Dedifferentiated amniotic fluid mesenchymal stem cell (primary cell): ENCODE data around the gene KLHL21.
"Not testable (repeated sequence)": the region's sequence is repeated elsewhere in the genome, so short reads cannot be mapped to it uniquely, and the experiment has no call there.

Source experiments
- DNase-seq: peaks from one replicate; pipeline ENCODE4 v3.0.0-alpha.2; 2016; ENCODE audit errors: extremely low spot score

The KLHL21 gene

DNA sequence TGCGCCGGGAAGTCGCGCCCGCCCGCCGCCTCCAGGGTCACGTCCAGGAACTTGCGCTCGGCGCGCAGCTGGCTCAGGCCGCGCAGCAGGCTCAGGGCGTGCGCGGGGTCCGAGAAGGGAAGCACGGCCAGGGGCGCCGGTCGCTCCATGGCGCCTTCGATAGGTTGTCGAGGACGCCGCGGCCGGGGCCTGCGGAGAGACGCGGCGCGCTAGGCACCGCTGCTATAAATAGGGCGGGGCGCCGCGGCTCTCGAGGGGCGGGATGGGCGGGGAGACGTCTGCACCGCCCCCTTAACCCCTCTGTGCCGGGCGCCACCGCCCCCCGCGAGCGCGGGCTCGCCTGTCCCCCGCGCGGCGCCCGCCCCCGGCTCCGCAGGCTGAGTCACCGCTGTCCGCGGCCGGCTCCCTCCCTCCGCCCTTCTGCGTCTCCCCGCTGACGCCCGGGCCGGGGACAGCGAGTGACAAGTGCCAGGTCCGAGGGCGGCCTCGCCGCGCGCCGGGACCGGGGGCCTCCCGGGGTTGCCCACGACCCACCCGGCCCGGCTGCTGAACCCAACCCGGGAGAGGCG, at the start of gene KLHL21:
Gene KLHL21, minus strand, starts transcription at position 201 of the 569 bp plus-strand sequence. Its CDS starts 52 bp downstream, at position 149.
- peak; percentile 69 for DNase-seq

GRCh38 chr1:6651909-6652308, 49.2 kb upstream of the KLHL21 start:
- no peak for DNase-seq

DNA sequence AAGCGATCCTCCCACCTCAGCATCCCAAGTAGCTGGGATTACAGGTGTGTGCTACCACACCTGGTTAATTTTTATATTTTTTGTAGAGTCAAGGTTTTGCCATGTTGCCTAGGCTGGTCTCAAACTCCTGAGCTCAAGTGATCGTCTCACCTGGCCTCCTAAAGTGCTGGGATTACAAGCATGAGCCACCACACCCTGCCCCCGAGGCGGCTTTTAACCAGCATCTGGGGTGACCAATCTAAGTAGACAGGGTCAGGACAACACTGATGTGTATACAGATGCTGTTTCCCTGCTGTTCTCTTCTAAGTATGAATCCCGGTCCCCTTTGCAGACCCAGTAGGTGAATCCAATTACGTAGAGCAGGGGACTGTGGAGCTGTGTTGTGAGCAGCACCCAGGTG, 45.9 kb upstream of the KLHL21 start:
- DNase-seq, result no peak

DNA sequence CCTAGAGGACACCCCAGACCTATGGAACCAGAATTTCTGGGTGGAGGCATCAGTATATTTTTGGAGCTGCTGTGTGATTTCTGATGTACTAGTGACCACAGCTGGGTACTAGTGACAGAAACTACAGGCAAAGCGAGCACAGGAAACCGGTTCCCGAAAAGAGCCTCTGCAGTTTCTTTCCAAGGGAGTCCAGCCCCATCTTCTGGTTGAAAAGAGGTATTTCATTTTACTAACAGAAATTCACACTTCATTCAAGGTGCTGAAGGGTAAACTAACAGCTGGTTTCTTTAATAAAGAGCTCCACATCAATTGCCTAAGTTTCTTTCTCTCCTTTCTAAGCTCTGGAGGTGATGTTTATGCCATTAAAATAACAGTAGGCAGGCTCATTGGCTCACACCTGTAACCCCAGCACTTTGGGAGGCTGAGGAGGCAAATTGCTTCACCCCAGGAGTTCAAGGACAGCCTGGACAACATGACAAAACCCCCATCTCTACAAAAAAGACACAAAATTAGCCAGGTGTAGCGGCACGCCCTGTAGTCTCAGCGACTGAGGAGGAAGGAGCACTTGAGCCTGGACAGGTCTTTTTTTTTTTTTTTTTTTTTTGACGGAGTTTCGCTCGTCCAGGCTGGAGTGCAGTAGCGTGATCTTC, 44.0 kb upstream of the KLHL21 start:
- DNase-seq, result peak; percentile 32

DNA sequence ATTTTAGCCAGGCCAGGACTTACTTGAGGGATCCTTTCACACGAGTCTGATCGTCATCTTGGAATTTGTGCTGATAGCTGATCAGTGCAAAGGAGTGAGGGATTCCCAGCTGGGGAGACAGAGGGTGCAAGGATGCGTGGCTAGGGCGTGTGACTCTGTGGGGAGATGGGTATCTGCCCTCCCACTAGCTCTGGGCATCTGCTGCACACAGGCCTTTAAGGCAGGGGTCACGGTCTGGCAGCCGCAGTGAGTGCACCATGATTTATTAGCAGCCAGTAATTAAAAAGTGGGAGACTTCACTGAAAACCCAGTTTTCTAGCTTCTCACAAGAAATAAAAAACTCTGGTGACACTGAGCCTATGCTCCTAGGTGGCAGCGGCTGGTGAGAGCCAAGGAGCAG, 42.3 kb upstream of the KLHL21 start:
- DNase-seq, result no peak

DNA sequence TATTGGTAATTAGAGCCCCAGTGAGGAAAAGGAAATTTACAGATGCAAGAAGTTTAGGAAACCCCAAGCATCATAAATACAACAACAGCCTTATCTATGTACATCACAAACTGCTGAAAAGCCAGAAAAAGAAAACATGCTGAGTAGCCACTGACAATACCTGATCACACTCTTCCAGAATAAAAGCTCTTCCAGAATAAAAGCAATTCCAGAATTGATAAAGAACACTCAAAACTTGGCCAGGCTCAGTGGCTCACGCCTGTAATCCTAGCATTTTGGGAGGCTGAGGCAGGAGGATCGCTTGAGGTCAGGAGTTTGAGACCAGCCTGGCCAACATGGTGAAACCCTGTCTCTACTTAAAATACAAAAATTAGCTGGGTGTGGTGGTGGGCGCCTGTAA, 38.2 kb upstream of the KLHL21 start:
- DNase-seq, result not testable (repeated sequence)

DNA sequence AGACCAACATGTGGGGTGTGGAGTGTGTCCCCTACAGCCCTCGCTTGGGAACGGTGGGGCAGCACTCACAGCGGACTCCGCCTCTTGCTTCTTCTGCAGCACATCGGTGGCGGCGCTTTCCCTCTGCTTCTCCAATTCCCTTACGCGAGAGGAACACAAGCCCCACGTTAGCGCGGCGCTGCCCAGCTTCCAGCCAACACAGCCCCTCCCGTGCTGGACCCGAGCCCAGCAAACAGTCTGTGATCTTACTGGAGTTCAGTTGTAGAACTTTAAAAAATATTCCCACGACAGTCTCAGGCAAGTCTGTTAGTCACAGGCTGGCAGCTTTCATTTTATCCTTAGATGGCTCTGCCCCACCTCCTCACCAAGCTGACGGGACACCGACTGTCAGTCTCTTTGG, 35.6 kb upstream of the KLHL21 start:
- no peak for DNase-seq

DNA sequence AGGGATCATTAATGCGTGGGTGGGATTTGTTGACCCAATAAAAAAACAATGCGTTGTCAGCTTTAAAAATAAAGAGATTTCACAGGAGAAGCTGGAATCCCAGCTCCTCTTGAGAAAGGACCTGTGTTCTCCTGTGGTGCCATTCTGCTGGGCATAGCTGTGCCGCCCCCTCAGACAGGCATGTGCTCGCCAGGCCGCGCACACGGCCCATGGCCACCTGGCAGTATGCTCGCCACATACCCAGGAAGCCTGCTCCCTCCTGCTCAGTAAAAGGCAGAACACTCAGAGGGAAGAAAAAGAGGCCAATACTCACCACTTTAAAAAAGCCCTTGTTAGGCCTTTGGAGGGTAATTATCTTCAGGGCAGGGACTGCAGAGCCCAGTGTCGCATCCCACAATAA, 35.1 kb upstream of the KLHL21 start:
- no peak for DNase-seq

- not testable (repeated sequence) for DNase-seq
Measured at GRCh38 chr1:6636778-6637177, 34.1 kb upstream of the KLHL21 start.

DNA sequence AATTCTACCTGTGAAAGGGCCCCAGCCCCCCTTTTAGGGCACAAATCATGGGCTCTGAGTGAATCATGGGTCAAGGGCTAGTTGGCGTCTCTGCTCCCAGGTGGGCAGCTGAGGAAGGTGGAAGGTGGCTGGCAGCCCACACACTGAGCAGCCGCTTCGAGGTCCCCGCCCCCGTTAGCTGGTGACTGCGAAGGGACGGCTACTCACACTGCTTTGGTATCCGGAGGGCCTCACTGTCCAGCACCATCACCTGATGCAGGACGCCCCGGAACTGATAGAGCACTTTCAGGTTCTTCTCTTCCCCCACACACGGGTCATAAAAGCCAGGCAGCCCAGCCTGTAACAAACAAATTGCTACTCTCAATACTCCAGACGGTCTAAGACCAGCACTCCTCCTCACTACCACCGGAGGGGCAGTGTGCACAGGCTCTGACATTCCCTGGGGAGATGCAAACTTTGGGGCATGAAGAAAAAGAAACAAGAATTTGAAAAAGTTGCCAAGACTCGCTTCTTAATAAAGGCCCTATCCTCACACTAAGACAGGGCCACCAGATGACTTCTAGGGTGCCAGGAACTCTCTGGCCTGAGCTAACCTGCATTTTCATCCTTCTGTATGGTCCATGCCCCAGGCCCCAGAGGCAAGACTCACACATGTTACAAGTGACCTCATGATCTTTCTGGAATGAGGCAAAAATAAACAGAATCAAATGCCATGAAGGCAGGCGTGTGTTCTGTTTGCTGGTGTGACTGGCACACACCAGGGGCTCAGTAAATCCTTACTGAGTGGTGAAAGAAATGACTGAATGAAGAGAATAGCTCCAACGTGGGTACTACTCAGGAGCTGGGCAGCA, 33.5 kb upstream of the KLHL21 start:
- DNase-seq, result no peak

- DNase-seq, result no peak
Measured at GRCh38 chr1:6635161-6635909, 32.7 kb upstream of the KLHL21 start.

DNA sequence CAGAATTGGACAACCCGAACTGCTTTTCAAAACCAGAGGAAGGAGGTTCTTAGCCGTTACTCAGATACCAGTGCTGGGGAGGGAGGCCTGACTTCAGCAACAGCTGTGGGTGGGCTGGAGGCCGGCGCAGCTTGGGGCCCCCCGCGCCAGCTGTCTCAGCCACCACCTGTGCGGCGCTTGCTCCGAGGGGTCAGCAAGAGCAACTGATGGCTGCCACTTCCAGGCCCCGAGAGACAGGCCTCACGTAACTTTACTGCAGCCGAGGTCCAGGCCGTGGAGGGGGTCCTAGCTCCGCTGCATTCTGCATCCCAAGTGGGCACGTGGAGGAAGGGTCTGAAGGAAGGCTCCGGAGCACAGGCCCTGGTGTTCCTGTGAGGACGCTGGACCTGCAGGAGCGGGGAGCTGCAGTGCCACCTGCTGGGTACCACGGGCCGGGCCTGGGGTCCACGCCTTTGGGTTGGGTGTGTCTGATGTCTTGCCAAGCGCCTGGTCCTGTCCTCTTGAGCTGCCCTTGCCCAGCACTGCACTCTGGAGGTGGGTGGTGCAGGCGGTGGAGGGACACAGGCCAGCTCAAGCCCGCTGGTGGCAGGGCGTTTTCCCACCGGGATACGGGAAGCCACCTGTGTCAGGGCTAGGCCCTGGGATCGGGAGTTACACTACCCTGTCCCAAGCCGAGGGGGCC, 31.8 kb upstream of the KLHL21 start:
- DNase-seq, result no peak

GRCh38 chr1:6632588-6633514, 30.2 kb upstream of the KLHL21 start:
- DNase-seq, result no peak

GRCh38 chr1:6631058-6631457, 28.4 kb upstream of the KLHL21 start:
- DNase-seq, result no peak

DNA sequence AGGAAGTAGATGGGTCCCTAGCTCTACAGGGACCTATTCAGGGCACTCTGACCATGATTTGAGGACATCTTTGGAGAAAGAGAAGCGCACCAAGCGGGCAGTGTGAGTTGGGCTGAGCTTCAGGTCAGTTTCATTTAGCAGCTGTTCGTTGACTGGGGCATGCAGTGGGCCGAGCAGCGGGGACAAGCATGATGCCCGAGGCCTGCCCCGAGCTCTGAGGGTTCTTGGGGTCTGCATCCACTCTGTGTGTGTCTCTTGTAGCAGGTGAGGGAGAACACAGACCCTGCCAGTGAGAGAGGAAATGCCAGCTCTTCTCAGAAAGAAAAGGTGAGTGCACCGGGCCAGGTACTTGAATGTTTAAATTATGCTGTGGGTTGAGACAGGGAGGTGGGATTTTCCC, 27.4 kb upstream of the KLHL21 start:
- DNase-seq, result no peak

DNA sequence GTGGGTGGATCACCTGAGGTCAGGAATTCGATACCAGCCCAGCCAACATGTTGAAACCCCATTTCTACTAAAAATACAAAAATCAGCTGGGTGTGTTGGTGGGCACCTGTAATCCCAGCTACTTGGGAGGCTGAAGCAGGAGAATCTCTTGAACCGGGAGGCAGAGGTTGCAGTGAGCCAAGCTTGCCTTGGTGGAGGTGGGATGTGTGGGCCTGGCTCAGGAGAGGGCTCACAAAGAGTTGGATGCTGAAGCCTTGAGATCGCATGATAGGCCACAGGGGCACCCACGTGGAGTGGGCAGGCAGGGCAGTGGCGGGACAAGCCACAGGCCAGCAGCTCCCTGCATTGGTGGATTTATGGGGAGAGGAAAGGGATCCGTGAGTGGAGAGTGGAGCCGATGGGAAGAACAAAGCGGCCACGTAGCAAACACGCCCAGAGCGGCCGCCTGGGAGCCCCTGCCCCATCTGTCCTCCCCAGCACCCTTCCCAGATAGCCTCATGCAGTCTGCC, 26.4 kb upstream of the KLHL21 start:
- DNase-seq, result no peak

- DNase-seq, result no peak
Measured at GRCh38 chr1:6627841-6628545, 25.3 kb upstream of the KLHL21 start.

- no peak for DNase-seq
Measured at GRCh38 chr1:6627031-6627430, 24.4 kb upstream of the KLHL21 start.

- DNase-seq, result peak; percentile 60
Measured at GRCh38 chr1:6625584-6626149, 23.0 kb upstream of the KLHL21 start.
